Tibial nerve (tissue), 4 donors: ENCODE data around the gene NCOA7.

Experiments used
- CTCF ChIP-seq, 5 experiments: fragments of 200-600 bp in 3 of 5; fragments of 450-650 bp in 2 of 5; sonication (generic) in 3 of 5; IDR thresholded peaks; one replicate each; pipeline ENCODE4 v1.5.1; 2016 to 2019; ENCODE audit warnings: antibody characterized with exemption in 5 of 5, mild to moderate bottlenecking in 3 of 5, moderate library complexity in 2 of 5
- EP300 ChIP-seq, 2 donors: sonication (generic); formaldehyde crosslinking; IDR thresholded peaks; one replicate each; pipeline ENCODE4 v1.6.1; 2017; ENCODE audit warnings: antibody characterized with exemption in 2 of 2, mild to moderate bottlenecking in 1 of 2
- POLR2A ChIP-seq, 2 donors: fragments of 450-650 bp; IDR thresholded peaks; one replicate each; pipeline ENCODE4 v1.6.1; 2017; ENCODE audit warnings: antibody characterized with exemption in 2 of 2, mild to moderate bottlenecking in 2 of 2, moderate library complexity in 2 of 2

- TF ChIP-seq CTCF (IDR thresholded peaks at IDR 0.05) (no peak), POLR2A (IDR thresholded peaks at IDR 0.05) (no peak), EP300 (IDR thresholded peaks at IDR 0.05) (no peak)
Measured at GRCh38 chr6:125792172-125792571, 1.4 kb downstream of the NCOA7 start.
